ENCODE data around the gene ABCG4. TPM values are rescaled to one million over a fixed set of nuclear protein-coding genes. Genes with fewer than 3 reads are reported as not detected.

Gene ABCG4
- total and polyA plus RNA-seq, 2 experiments from 2014 or later, result 0.58 to 1.0 TPM

GRCh38 chr11:119178166-119178680 lies 29.4 kb downstream of the ABCG4 start:
- Histone ChIP-seq H3K9me2 (ENCODE audit: insufficient read depth) (no peaks in the 10 kb centered on the region), H3K36me3 (ENCODE audit: insufficient read depth) (no peaks in the 10 kb centered on the region), H3F3A (replicated peaks; ENCODE audit: low read depth) (no peaks in the 10 kb centered on the region), H3K4me1 (ENCODE audit: insufficient read depth) (no peaks in the 10 kb centered on the region), H2AFZ (no peak overlapping the region), H4K20me1 (replicated peaks; ENCODE audit: insufficient read depth) (no peaks in the 10 kb centered on the region), H3K79me2 (replicated peaks; ENCODE audit: insufficient read depth) (no peaks in the 10 kb centered on the region), H3K27ac (ENCODE audit: low read depth) (no peak overlapping the region), H3K4me2 (no peak overlapping the region), H3K27me3 (ENCODE audit: insufficient read depth) (no peaks in the 10 kb centered on the region), H3K4me3 (no peak overlapping the region)
- H3K4me3 Mint-ChIP-seq, result no peak overlapping the region
- H3K4me1 Mint-ChIP-seq, result no peaks in the 10 kb centered on the region; the same call in 1 of the 3 replicates
- TF ChIP-seq JUNB (IDR thresholded peaks at IDR 0.05; ENCODE audit: unreplicated experiment), result no peak
- TF ChIP-seq ZNF114 (CRISPR knock-in tag; IDR thresholded peaks at IDR 0.05), result no peak
- no peaks in the 10 kb centered on the region; the same call in 2 of the 3 replicates for H3K36me3 Mint-ChIP-seq (ENCODE audit: low read depth)
- ATAC-seq (no peak), DNase-seq (ENCODE audit: low spot score) (no peak)
- no peaks in the 10 kb centered on the region for H3K9me3 Mint-ChIP-seq
- H3K27me3 Mint-ChIP-seq (ENCODE audit: insufficient read depth, low read depth, poor library complexity), result peaks cover 14% of the 10 kb centered on the region
- H3K27ac Mint-ChIP-seq, result no peak overlapping the region; the same call in 1 of the 2 replicates

- H4K20me1 ChIP-seq (replicated peaks; ENCODE audit: insufficient read depth), result no peaks in the 10 kb centered on the region
- no peaks in the 10 kb centered on the region for H3K4me1 ChIP-seq (ENCODE audit: insufficient read depth)
- H3K9me2 ChIP-seq (ENCODE audit: insufficient read depth), result no peaks in the 10 kb centered on the region
- no peak overlapping the region for H2AFZ ChIP-seq
- H3K27ac ChIP-seq (ENCODE audit: low read depth), result no peak overlapping the region
- no peaks in the 10 kb centered on the region for H3K79me2 ChIP-seq (replicated peaks; ENCODE audit: insufficient read depth)
- no peak overlapping the region for H3K4me3 ChIP-seq
- TF ChIP-seq ZNF331 (CRISPR knock-in tag; IDR thresholded peaks at IDR 0.05; ENCODE audit: low read depth) (no peak), ZNF462 (CRISPR knock-in tag; IDR thresholded peaks at IDR 0.05) (no peak), EZH2 (IDR thresholded peaks at IDR 0.05; ENCODE audit: low read depth, unreplicated experiment) (no peak), ZNF114 (CRISPR knock-in tag; IDR thresholded peaks at IDR 0.05) (no peak), CTCF (conservative IDR thresholded peaks at IDR 0.05; ENCODE audit: low read depth in 2 of 2) (no peak)
- Mint-ChIP-seq H3K36me3 (ENCODE audit: low read depth) (no peaks in the 10 kb centered on the region; the same call in 2 of the 3 replicates), H3K4me3 (no peak overlapping the region), H3K9me3 (no peaks in the 10 kb centered on the region), H3K4me1 (no peaks in the 10 kb centered on the region; the same call in 1 of the 3 replicates), H3K27me3 (ENCODE audit: insufficient read depth, low read depth, poor library complexity) (peaks cover 13% of the 10 kb centered on the region), H3K27ac (no peak overlapping the region)
- ATAC-seq (no peak), DNase-seq (ENCODE audit: low spot score) (no peak)
- H3K36me3 ChIP-seq (ENCODE audit: insufficient read depth), result no peaks in the 10 kb centered on the region
- no peaks in the 10 kb centered on the region for H3F3A ChIP-seq (replicated peaks; ENCODE audit: low read depth)
- no peaks in the 10 kb centered on the region for H3K27me3 ChIP-seq (ENCODE audit: insufficient read depth)
- no peak overlapping the region for H3K4me2 ChIP-seq
Observed at GRCh38 chr11:119179342-119179741, 30.5 kb downstream of the ABCG4 start.

Data from GM23338 (cell line).